HepG2 (cell line): ENCODE measurements around the gene TSPAN9. TPM values are rescaled to one million over a fixed set of nuclear protein-coding genes. Genes with fewer than 3 reads are reported as not detected.

ENCODE experiments used
- ATAC-seq: fragments of 200-7000 bp; cut with Tn5 transposase; 3 replicates; pipeline ENCODE4 v1.9.1; 2020; ENCODE audit warnings: mild to moderate bottlenecking, moderate library complexity
- BruUV-seq: library from RNA; stranded (reverse); fragments of 400-500 nt; replicated peaks from 2 replicates; lab custom pipeline; 2021; lab: Mats Ljungman, UMichigan
- CTCF ChIA-PET: fragments of 300-600 bp; formaldehyde crosslinking; extraction: SDS; loops from one replicate; lab custom pipeline; 2021; ENCODE audit warnings: low total read pairs, inconsistent platforms, low intra/inter-chr PET ratio; lab: Yijun Ruan, JAX
- POLR2A ChIA-PET: fragments of 350-600 bp; sonication (Branson Sonifier 250); formaldehyde crosslinking; loops from one replicate; lab custom pipeline; 2020; ENCODE audit warnings: antibody characterized with exemption, inconsistent platforms; lab: Yijun Ruan, JAX
- DNase-seq: peaks from one replicate; pipeline ENCODE4 v3.0.0-alpha.2; 2015; ENCODE audit warnings: low spot score
- FAIRE-seq: peaks from 3 replicates; lab custom pipeline; 2011; peaks lifted over from hg19 to GRCh38; lab: Jason Lieb, UNC
- H2AFZ ChIP-seq: one replicate; pipeline ENCODE4 v1.6.1; 2011; ENCODE audit warnings: low read length, inconsistent platforms
- H3K27ac ChIP-seq: fragments of 300-600 bp; 3 replicates; pipeline ENCODE4 v1.8.0; 2011; ENCODE audit warnings: mixed run types, mild to moderate bottlenecking, mixed read lengths, low read length, inconsistent platforms; ENCODE audit not compliant: insufficient read depth; ENCODE audit errors: extremely low read length
- H3K27me3 ChIP-seq, 2 experiments: fragments of 200-600 bp in 1 of 2; 2 replicates in 1 of 2; 3 replicates in 1 of 2; pipeline versions ENCODE4 v1.6.0 to v1.8.0; 2011; ENCODE audit warnings: low read length in 2 of 2, mild to moderate bottlenecking in 2 of 2, moderate library complexity in 2 of 2, inconsistent platforms in 1 of 2; ENCODE audit not compliant: insufficient read depth in 2 of 2, control insufficient read depth in 1 of 2
- H3K36me3 ChIP-seq, 2 experiments: fragments of 200-600 bp in 1 of 2; replicated peaks in 1 of 2; 2 replicates in 1 of 2; 3 replicates in 1 of 2; pipeline versions ENCODE4 v1.5.1 to v1.8.0; 2011; ENCODE audit warnings: low read length in 2 of 2, inconsistent platforms in 1 of 2; ENCODE audit not compliant: insufficient read depth in 2 of 2, control insufficient read depth in 1 of 2
- H3K4me1 ChIP-seq: 2 replicates; pipeline ENCODE4 v1.5.1; 2012; ENCODE audit warnings: low read length, inconsistent platforms; ENCODE audit not compliant: insufficient read depth
- H3K4me2 ChIP-seq: 2 replicates; pipeline ENCODE4 v1.6.0; 2011; ENCODE audit warnings: low read depth, low read length, inconsistent platforms
- H3K4me3 ChIP-seq, 3 experiments: fragments of 200-600 bp in 1 of 3; sonication (generic), shearing (Covaris generic) in 1 of 3; replicated peaks in 1 of 3; 2 replicates each; pipeline ENCODE4 v1.5.1; 2011 to 2016; ENCODE audit warnings: low read length in 3 of 3, inconsistent platforms in 2 of 3, low read depth in 2 of 3, mild to moderate bottlenecking in 2 of 3, control low read depth in 1 of 3, mixed read lengths in 1 of 3; ENCODE audit not compliant: insufficient read depth in 1 of 3
- H3K79me2 ChIP-seq: one replicate; pipeline ENCODE4 v1.6.1; 2011; ENCODE audit warnings: low read length, inconsistent platforms; ENCODE audit not compliant: insufficient read depth
- H3K9ac ChIP-seq: 2 replicates; pipeline ENCODE4 v1.6.0; 2011; ENCODE audit warnings: mild to moderate bottlenecking, low read depth, low read length, inconsistent platforms; ENCODE audit not compliant: insufficient read depth
- H3K9me3 ChIP-seq: 2 replicates; pipeline ENCODE4 v1.5.1; 2012; ENCODE audit warnings: mild to moderate bottlenecking, low read length
- H4K20me1 ChIP-seq: 2 replicates; pipeline ENCODE4 v1.6.0; 2011; ENCODE audit warnings: inconsistent platforms, mild to moderate bottlenecking, low read length, moderate library complexity; ENCODE audit not compliant: insufficient read depth
- ATF7 ChIP-seq, 2 experiments: fragments of 450-650 bp in 1 of 2; sonication (generic) in 1 of 2; formaldehyde crosslinking in 1 of 2; IDR thresholded peaks; 2 replicates each; pipeline versions ENCODE4 v1.4.0 to v1.6.1; 2016 to 2020; ENCODE audit warnings: antibody characterized with exemption in 1 of 2, mild to moderate bottlenecking in 1 of 2, missing genetic modification reagents in 1 of 2
- CREB1 ChIP-seq, 2 experiments: fragments of 450-650 bp in 1 of 2; IDR thresholded peaks; 2 replicates each; pipeline ENCODE4 v1.6.1; 2016 to 2017; ENCODE audit warnings: control low read depth in 1 of 2, mild to moderate bottlenecking in 1 of 2, missing compliant biosample characterization in 1 of 2, missing genetic modification characterization in 1 of 2
- DMAP1 ChIP-seq: IDR thresholded peaks from 2 replicates; pipeline ENCODE4 v1.6.1; 2016
- LRRFIP1 ChIP-seq: sonication (generic); formaldehyde crosslinking; conservative IDR thresholded peaks from 2 replicates; pipeline ENCODE4 v1.4.0; 2020; ENCODE audit warnings: missing genetic modification reagents
- NCOA5 ChIP-seq: sonication (generic); formaldehyde crosslinking; IDR thresholded peaks from 2 replicates; pipeline ENCODE4 v1.4.0; 2020; ENCODE audit warnings: missing genetic modification reagents
- NPAS2 ChIP-seq: sonication (generic); formaldehyde crosslinking; IDR thresholded peaks from 2 replicates; pipeline ENCODE4 v1.8.0; 2022; ENCODE audit warnings: mild to moderate bottlenecking, missing genetic modification reagents, borderline replicate concordance
- PRDM4 ChIP-seq: sonication (generic); formaldehyde crosslinking; IDR thresholded peaks from 2 replicates; pipeline ENCODE4 v1.9.0; 2021; ENCODE audit warnings: missing genetic modification reagents, borderline replicate concordance
- RBM39 ChIP-seq: fragments of 200-400 bp; formaldehyde crosslinking; IDR thresholded peaks from one replicate; pipeline ENCODE4 v1.6.1; 2018; ENCODE audit warnings: antibody characterized with exemption, mild to moderate bottlenecking, low read depth, low read length; ENCODE audit not compliant: poor library complexity, severe bottlenecking
- SMC3 ChIP-seq: IDR thresholded peaks from 2 replicates; pipeline ENCODE4 v1.6.1; 2011; ENCODE audit warnings: low read length, improper control_type of control experiment
- SP2 ChIP-seq: sonication (generic); formaldehyde crosslinking; IDR thresholded peaks from 2 replicates; pipeline ENCODE4 v1.5.1; 2020; ENCODE audit warnings: mild to moderate bottlenecking, missing genetic modification reagents
- ZBTB4 ChIP-seq: sonication (generic); formaldehyde crosslinking; IDR thresholded peaks from 2 replicates; pipeline ENCODE4 v1.4.0; 2020; ENCODE audit warnings: missing genetic modification reagents, mild to moderate bottlenecking, borderline replicate concordance
- ZGPAT ChIP-seq: IDR thresholded peaks from 2 replicates; pipeline ENCODE4 v1.6.1; 2016; ENCODE audit warnings: mild to moderate bottlenecking
- ZNF136 ChIP-seq: sonication (generic); formaldehyde crosslinking; IDR thresholded peaks from 2 replicates; pipeline ENCODE4 v1.8.1; 2022; ENCODE audit warnings: low read depth, mild to moderate bottlenecking, moderate library complexity, missing genetic modification reagents
- ZNF496 ChIP-seq: sonication (generic); formaldehyde crosslinking; IDR thresholded peaks from 2 replicates; pipeline ENCODE4 v1.8.1; 2023; ENCODE audit warnings: mild to moderate bottlenecking, moderate library complexity, missing genetic modification reagents; ENCODE audit not compliant: insufficient replicate concordance
- ZNF709 ChIP-seq: sonication (generic); formaldehyde crosslinking; IDR thresholded peaks from 2 replicates; pipeline ENCODE4 v1.5.0; 2020; ENCODE audit warnings: mild to moderate bottlenecking, missing genetic modification reagents
- WGBS: methylation state at CpG from one replicate; pipeline ENCODE4 v1.1.6; 2017; ENCODE audit warnings: low lambda C conversion rate; 5-methylcytosine and 5-hydroxymethylcytosine counted together
- in situ Hi-C: cut with HindIII; loops from 2 replicates; pipeline ENCODE4 v1.10.0; 2017; ENCODE audit warnings: low pct_unique_long_range_greater_than_20kb; ENCODE audit not compliant: extremely low pct_ligation_motif_present
- intact Hi-C: fragments of 100-400 bp; cut with micrococcal nuclease; formaldehyde crosslinking; loops from one replicate; pipeline ENCODE4 v1.10.0; 2022; ENCODE audit not compliant: unreplicated experiment
- polyA plus RNA-seq, 8 experiments: library from polyadenylated mRNA; depleted of rRNA in 3 of 8; stranded (reverse) in 7 of 8; unstranded in 1 of 8; fragments of >200 nt; fragmentation: Illumina TruSeq in 4 of 8; extraction: Trizol in 4 of 8; gene quantifications; 2 replicates each; pipeline versions ENCODE4 v1.2.1 to v1.2.3, GENCODE V29; 2011 to 2016; ENCODE audit warnings: low read depth in 4 of 8, missing spikeins in 1 of 8, mixed read lengths in 1 of 8; ENCODE audit not compliant: insufficient read depth in 1 of 8
- total RNA-seq, 5 experiments: library from RNA; depleted of rRNA; stranded (reverse); fragments of >200 nt; fragmentation: Illumina TruSeq; extraction: Trizol; gene quantifications; 2 replicates each; pipeline ENCODE4 v1.2.3, GENCODE V29; 2016; ENCODE audit warnings: low read depth in 1 of 5

TSPAN9 gene
- total and polyA plus RNA-seq, 2 of the 13 experiments (the other 11 are each of a cell fraction or from before 2014, with no cell fraction given): 18.1 to 42.3 TPM

GRCh38 chr12:3114671-3115070, 37.5 kb downstream of the TSPAN9 start:
- in situ Hi-C loops: no loop called here
- DNase-seq (no peak), ATAC-seq (no peak), FAIRE-seq (no peak)
- Histone ChIP-seq H3K4me2 (no peak overlapping the region), H4K20me1 (no peaks in the 10 kb centered on the region; the same call in 1 of the 2 replicates), H3K79me2 (peaks cover 2% of the 10 kb centered on the region), H3K4me1 (peaks cover 49% of the 10 kb centered on the region), H3K27me3 (no peaks in the 10 kb centered on the region), H3K9ac (no peak overlapping the region), H3K36me3 (peaks cover 4 to 17% of the 10 kb centered on the region in 2 experiments; a peak in 3 of 5 replicates), H3K27ac (no peak overlapping the region), H3K9me3 (no peaks in the 10 kb centered on the region), H2AFZ (no peak overlapping the region), H3K4me3 (no peak overlapping the region)
- no TSS peak for BruUV-seq
- intact Hi-C loops: no loop called here
- CTCF ChIA-PET: no interaction called here
- POLR2A ChIA-PET: interaction anchor here (1.1 kb wide), 1 partner anchor 10 kb away, joined by 3 read pairs; no protein-coding TSS in a partner anchor
- WGBS: 82% methylated on average over 4 of the region's 4 CpGs
- TF ChIP-seq DMAP1 (CRISPR knock-in tag): no peak
- no peak for TF ChIP-seq ZNF709 (CRISPR knock-in tag)
- no peak for TF ChIP-seq ZGPAT (CRISPR knock-in tag)
- TF ChIP-seq CREB1 (IDR thresholded peaks at IDR 0.05): no peak
- TF ChIP-seq CREB1 (CRISPR knock-in tag; IDR thresholded peaks at IDR 0.05): no peak
- TF ChIP-seq ZNF136 (CRISPR knock-in tag): no peak
- TF ChIP-seq SP2 (CRISPR knock-in tag): no peak
- no peak for TF ChIP-seq PRDM4
- TF ChIP-seq RBM39: no peak
- no peak for TF ChIP-seq LRRFIP1 (CRISPR knock-in tag)
- no peak for TF ChIP-seq ZNF496 (CRISPR knock-in tag)
- TF ChIP-seq NCOA5 (CRISPR knock-in tag): no peak
- no peak for TF ChIP-seq ATF7 (IDR thresholded peaks at IDR 0.05)
- no peak for TF ChIP-seq ATF7 (CRISPR knock-in tag; IDR thresholded peaks at IDR 0.05)
- no peak for TF ChIP-seq SMC3
- no peak for TF ChIP-seq NPAS2 (CRISPR knock-in tag)
- no peak for TF ChIP-seq ZBTB4 (CRISPR knock-in tag)
